Suppressor macrophage treated with lipopolysaccharide for 1 hour (primary cell): ENCODE data around the gene ZNRD2.

Source experiments
- DNase-seq, 3 donors: peaks; one replicate each; pipeline ENCODE4 v3.0.0-alpha.2; 2020 to 2022

Gene ZNRD2

GRCh38 chr11:65589444-65590239, 19.4 kb downstream of the ZNRD2 start:
- no peak for DNase-seq

DNA sequence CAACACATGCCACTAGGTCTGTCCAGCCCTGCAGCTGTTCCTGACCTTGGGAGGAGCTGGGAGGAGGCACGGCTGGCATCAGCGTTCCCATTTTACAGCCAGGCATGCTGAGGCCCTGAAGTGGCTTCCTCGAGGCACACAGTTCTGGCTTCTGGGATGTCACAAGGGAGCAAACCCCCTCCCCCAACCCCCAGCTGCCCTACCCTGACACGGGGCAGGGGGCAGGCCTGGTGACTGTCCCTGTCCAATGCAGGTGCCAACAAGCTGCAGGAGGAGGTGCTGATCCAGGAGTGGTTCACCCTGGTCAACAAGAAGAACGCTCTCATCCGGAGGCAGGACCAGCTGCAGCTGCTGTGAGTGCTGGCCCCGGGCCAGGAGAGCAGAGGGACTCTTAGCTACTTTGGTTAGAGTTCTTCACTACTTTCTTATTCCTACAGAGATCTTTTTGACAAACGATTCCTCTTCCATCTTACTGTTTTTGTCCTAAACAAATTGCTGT, 20.0 kb downstream of the ZNRD2 start:
- no peak for DNase-seq

GRCh38 chr11:65591939-65592857, 21.9 kb downstream of the ZNRD2 start:
- DNase-seq: no peak

GRCh38 chr11:65592858-65593517, 22.7 kb downstream of the ZNRD2 start:
- no peak for DNase-seq

- peak; percentile 56 to 74 (median 63) for DNase-seq
Observed at GRCh38 chr11:65593518-65594414, 23.5 kb downstream of the ZNRD2 start.

DNA sequence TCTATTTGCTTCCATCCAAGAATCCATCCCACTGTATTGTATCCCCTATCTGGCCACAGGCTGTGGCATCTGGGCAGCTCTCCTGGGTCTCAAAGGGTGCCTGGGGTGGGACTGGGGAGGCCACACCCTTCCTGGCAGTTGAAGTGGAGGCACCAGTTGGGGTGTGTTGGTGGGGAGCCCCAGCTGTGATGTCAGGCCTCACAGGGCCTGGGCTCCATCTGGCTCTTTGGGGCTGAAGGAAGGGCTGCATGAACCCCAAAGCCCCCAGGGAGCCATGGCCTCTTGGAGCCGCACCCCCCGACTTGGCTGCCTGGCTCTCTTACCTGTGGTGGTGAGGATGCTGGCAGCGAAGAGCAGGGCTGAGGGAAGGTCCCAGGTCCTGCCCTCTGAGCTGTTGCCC, 24.9 kb downstream of the ZNRD2 start:
- no peak for DNase-seq

GRCh38 chr11:65595543-65596281, 25.4 kb downstream of the ZNRD2 start, which contains the start of gene KCNK7:
TSS of gene KCNK7 (minus strand) at chr11:65595800. CDS start at chr11:65595772, 28 bp downstream.
- DNase-seq: no peak

GRCh38 chr11:65596520-65596919, 26.2 kb downstream of the ZNRD2 start:
- no peak for DNase-seq

- no peak for DNase-seq
Observed at GRCh38 chr11:65598258-65598699, 28.0 kb downstream of the ZNRD2 start.

GRCh38 chr11:65599216-65599954, 29.1 kb downstream of the ZNRD2 start:
- no peak for DNase-seq

DNA sequence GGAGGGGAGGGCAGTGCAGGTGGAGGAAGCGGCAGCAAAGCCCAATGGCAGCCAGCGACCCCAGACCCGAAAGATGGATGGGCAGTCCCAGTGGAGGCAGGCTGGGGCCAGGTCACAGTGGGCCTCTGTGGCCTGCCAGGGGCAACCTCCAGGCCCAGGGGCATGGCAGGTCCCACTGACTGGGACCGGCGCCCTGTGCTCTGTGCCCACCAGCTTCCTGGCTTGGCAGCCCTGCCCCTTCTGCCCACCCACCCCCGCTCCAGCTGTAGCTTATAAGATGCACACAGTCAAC, 29.6 kb downstream of the ZNRD2 start:
- DNase-seq: no peak

GRCh38 chr11:65604258-65604657, 34.0 kb downstream of the ZNRD2 start:
- DNase-seq: no peak

GRCh38 chr11:65606876-65607613, 36.8 kb downstream of the ZNRD2 start:
- peak; percentile 29 to 62 (median 57) for DNase-seq

- DNase-seq: no peak
Observed at GRCh38 chr11:65607614-65608426, 37.5 kb downstream of the ZNRD2 start.

DNA sequence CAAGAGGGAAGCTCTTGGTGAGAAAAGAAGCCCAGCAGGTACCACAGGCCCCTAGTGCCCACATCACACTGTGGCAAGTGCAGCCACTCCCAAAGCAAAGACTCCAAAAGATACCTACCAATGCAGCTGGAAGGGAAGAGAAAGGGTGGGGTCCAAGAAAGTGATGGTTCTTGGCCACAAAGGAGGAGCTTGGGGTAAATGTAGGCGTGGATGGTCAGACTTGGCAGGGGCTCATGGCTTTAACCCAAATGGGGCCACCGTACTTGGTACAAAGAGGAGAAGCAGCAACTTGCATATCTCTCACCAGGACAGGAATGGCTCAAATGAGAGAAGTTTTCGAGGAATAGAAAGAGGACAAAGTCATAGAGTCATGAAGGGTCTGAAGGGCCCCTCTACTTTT, 39.0 kb downstream of the ZNRD2 start:
- no peak for DNase-seq

GRCh38 chr11:65609665-65610064, 39.4 kb downstream of the ZNRD2 start:
- no peak for DNase-seq

DNA sequence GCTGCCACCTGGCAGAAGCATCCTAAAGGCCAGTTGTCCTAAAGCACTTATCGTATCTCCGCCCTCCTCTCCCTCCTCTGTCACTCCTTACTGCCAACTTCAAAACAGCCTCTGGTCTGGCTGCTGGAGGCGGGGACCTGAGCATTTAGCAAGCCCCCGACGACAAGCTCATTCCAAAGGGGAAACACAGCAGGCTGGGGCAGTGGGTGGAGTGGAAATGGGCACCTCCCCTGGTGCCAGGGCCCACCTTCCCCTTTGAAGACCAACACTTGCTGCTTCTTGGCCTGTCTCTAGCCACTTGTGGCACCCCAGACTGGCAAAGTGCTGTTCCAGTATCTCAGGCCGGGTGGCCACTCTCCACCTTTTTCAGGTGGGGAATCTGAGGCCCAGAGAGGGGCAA, 40.1 kb downstream of the ZNRD2 start:
- peak in 2 of 3 donors; percentile 32 to 56 for DNase-seq

GRCh38 chr11:65611028-65611757, 40.9 kb downstream of the ZNRD2 start:
- peak; percentile 85 to 94 (median 93) for DNase-seq
